ENCODE results near the gene CDCA4.

Gene CDCA4

GRCh38 chr14:104984056-104984894 is 36.6 kb downstream of the CDCA4 start:
- DNase-seq, result no peak

DNA sequence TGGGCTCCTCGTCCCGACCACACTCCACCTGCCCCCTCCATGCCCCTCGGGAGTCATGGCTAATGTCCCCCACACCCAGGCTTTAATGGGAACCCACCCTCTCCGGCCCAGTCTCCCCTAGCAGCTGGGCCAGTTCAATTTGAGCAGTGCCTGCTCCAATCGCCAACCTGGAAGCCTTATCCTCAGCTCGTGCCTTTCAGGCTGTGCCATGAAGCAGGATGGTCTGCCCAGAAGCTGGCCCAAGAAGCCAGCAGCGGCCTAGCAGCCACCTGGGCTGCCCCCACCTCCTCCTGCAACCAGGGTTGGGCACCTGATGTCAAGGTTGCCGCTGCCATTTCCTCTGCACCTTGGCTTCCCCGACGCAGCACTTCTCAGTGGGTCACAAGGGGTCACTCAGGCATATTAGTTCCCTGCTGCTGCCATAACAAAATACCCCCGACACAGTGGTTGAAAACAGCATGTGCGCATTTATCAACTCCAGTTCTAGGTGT is 37.6 kb downstream of the CDCA4 start:
- DNase-seq, result no peak

DNA sequence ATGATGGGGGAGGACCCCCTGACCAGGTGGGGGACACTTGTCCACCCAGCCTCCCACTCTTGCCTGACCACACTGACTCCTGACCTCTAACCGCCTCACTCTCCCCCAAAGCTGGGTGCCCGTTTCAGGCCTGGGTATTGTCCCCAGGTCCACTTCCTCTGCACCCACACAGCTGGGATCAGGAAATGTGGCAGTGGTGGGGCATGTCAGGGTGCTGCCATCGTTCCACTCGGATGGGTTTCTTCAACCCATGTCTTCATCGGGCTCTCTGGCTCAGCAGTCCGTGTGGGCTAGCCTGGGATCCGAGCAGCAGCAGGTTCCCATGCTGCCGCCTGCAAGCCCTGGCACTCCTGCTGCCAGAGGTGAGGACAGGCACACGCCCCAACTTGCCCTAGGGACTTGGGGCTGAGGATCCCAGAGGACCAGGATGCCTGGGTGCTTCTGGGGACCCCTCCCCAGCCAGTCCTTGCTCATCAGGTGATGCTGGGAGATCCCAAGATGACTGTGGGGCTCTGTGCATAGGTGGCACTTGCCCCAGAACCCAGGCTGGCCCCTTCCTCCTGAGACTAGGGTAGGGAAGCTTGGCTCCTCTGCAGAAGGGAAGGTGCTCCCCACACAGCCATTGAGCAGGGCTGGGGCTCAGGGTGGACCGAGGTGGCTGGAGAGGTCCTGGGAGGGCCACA is 38.2 kb downstream of the CDCA4 start:
- DNase-seq, result no peak

DNA sequence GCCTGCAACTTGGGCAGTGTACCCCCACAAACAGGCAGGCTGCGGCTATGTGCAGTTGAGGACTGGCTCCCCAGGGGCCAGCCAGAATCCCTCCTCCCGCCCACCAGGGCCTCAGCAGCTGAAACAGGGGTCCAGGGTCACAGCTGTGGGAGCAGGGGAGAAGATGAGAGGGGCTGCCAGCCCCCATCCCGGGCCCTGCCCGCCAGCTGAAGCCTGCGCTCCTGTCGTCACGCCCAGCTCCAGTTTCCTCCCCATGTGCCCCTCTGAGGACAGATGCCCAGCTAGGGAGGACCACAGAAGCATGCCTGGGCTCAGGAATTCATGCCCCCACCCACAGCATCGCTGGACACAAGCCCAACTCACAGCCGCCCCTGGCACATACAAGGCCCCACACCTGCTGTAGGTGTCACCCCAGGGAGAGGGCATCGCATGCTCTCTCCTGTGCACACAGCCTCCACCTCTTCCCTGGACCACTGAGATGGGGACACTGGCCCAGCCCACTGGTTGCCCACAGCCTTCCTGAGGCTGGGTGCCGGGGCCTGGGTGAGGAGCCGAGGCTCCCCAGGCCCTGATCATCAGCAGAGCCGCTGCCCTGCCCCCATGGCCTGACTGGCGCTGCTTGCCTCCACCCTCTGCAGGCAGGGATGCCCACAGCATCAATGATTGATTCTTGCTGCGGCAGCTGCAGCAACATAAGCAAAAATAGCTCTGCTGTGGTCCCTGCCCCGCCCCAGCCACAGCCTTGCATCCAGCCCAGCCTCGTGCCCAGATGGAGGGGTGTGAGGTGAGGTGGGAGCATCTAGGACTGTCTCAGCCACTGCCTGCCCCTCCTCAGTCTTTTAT is 39.0 kb downstream of the CDCA4 start:
- no peak for DNase-seq

DNA sequence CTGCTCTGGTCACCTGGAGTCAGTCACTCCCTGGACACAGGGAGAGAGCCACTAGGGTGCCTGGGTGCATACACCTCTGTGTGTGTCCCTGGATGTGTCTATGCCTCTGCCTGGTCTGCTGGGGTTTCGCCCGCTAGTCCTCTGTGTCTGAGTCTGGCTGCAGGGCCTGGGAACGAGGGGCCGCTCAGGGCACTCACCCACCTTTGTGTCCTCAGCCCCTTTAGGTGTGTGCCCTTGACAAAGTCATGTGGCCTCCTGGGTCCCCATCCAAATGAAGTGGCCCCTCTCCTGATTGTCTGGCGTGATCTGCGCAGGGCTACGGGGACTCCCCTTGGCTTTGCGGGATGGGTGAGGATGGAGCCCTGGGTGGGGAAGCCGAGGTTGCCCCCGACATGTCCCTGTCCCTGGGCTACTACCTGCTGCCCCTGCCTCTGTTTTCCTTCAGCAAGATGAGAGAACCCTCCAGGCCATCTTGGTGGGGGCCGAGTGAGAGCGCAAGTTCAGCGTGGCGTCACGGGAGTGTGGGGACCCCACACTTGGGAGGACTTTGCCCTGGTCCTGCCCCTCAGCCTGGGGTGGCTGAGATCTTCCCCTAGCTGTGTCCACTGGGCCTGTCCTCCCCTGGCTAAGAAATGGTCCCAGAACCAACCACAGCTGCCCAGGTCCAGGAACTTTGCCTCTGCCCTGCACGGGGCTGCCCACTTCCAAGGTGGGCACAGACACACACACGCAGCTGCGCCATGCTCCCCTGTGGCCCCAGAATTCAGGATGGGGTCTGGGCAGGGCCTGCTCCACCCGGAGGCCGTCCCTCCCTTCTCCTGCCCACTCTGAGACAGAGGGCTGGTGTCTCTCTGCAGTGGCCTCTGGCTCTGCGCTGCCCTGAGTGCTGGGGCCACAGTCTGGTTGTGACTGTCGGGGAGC is 40.0 kb downstream of the CDCA4 start:
- no peak for DNase-seq

DNA sequence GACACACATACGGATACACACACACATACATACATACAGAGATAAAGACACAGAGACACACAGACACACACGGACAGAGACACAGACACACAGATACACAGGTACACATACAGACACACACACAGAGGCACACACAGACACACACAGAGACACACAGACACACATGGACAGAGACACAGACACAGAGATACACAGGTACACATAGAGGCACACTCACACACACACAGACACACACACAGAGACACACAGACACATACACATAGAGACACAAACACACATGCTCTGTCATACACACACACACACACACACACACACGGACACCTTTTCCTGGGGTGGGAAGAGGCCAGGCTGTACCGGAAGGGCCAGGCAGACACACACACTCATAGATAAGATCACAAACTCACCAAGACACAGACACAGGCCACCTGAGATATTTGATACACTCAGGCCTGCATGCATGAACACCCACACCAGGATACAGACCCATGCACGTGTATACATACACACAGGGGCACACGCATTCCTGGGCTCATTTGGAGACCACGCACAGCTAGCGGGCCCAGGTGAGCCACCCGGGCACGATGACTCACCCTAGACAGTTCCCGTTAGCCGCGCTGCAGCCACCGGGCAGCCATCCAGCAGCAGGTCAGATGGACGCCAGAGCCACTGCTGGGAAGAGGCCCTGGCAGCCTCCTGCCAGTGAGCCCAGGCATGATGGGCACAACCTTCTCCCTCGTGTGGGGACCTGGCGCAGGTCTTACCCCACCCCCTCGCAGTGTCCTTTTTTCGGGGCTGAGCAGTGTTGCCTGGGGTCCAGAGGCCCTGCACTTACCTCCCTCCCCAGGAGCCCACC is 40.9 kb downstream of the CDCA4 start:
- DNase-seq, result no peak

DNA sequence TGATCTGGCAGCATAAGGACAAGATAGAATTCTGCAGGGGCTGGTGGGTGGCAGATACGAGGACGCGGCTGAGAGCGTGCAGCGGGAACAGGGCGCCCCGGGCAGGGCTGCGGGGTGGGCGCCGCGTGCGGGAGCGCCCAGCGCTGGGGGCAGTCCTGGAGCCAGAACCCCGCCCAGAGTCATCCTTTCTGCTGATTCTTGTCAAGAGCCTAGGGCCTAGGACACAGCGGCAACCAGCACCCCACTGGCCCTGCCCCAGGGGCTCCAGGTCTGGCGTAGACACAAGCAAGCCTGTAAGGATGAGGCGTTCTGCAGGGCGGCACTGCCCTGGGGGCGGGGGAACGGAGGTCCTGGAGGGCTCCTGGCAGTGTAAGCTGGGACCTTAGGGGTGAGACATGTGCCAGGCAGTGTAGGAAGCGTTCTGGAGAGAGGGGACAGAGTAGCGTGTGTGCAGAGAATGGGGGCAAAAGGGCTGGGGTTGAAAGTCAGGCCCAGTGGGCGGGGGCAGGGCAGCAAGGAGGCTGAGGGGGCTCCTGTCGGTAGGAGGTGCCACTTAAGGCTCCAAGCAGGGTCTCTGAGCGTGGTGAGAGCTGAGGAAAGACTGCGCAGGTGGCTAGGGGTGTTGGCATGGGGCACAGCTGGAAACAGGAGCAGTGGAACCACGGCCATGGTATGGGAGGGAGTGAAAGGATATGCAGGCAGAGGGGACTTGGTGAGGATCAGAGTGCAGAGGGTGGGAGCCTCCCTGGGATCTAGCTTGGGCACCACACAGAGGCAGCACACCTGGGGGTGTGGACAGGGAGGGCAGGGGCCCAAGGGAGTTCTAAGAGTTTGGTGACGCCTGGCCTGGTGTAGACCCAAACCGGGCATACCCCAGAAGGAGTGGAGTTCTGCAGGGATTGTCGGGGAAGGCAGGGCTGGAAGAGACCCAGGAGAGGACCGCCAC is 41.9 kb downstream of the CDCA4 start:
- DNase-seq, result no peak

- peak; percentile 51 for DNase-seq
Observed at GRCh38 chr14:104977681-104978653, 42.9 kb downstream of the CDCA4 start, which contains the start of gene AHNAK2. AHNAK2 (minus strand) TSS chr14:104978374; CDS start chr14:104978237, 137 bp downstream.

- DNase-seq, result no peak
Observed at GRCh38 chr14:104977008-104977680, 43.7 kb downstream of the CDCA4 start.

DNA sequence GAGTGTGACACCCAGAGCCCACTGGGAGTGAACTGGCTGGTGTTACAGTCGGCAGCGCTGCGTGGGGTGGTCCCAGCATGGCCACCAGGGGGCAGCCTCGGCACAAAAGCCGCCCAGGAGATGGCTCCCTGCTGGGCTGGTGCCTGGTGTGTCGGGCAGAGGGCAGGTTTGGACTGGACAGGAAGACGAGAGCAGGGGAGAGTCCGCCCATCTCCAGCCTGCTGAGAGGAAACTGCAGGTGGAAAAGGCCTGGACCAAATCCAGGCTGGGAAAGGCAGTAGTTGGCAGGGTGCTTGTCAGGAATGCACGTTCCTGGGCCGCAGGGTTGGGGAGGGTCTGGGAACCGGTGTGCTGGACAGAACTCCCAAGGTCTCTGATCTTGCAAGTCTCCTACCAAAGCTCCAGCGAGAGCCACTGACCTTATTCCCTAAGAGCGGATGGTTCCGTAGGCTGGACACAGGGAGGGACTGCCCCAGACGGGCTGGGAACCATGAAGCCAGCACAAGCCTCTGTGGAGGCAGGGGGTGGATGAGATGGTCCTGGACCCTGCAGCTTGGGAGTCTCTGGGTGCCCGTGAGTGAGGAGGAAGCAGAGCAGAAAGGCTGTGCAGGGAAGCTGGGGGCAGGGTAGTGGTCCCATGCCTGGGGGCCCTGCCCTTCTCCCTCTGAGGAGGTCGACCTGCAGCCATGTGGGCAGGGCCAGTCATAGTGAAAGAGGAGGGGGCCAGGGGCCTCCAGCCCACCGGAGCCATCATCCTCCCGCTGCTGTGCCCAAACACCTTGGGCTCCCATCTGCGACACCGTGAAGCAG is 44.5 kb downstream of the CDCA4 start:
- DNase-seq, result peak; percentile 81

DNA sequence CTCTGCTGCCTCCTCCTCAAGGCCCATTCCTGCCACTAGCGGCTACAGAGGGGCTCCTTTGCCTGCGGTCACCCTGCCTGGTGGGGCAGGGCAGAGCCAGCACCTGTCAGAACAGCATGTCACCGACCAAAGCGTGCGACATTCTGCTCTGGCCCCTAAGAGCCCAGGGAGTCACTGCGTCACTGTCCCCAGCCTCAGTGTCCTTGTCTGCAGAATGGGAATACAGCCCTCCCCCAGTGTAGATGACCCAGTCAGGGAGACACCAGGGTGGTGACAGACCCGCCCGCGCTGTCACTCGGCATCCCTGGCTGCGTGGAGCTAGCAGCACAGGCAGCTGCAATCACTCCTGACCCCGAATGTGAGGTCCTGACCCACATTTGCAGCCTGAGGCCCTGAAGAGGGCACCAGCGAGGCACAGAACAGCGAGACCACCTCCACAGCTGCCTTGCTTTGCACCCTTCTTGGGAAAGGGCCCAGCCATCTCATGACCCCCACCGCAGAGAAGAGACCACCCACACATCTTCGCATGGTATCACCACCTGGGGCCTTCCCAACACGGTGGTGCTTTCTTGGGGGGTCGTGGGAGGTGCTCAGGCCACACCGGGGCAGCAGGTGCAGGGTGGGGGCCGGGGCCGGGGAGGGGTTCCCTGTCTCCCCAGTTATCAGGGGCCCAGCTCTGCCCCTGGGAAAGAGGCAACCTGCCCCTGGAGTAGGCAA is 45.2 kb downstream of the CDCA4 start:
- DNase-seq, result peak; percentile 34

- no peak for DNase-seq
Observed at GRCh38 chr14:104974665-104975390, 46.1 kb downstream of the CDCA4 start.

DNA sequence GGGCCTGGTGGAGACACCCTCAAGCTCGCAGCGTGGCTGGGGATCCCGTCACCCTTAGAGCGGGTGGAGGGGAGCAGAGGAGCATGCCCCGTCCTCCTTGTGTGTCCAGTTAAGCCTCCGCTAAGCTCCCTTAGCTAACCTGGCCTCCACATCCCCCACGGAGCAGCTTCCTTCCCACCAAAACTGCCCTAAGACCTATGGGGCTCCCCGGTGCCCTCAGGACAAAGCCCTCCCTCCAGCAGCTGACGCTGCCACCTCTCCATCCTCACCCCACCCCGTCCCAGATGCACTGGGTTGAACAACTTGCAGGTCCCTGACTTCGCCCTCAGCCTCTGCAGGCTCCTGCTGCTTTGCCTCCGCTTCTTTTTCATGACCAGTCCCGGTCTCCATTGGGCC is 46.7 kb downstream of the CDCA4 start:
- no peak for DNase-seq

GRCh38 chr14:104973385-104974145 is 47.3 kb downstream of the CDCA4 start:
- DNase-seq, result no peak

GRCh38 chr14:104973135-104973384 is 47.8 kb downstream of the CDCA4 start:
- no peak for DNase-seq

Data from OCI-M1 (cell line).